ENCODE measurements around the gene PDE4D.
"Not testable (repeated sequence)": the region's sequence is repeated elsewhere in the genome, so short reads cannot be mapped to it uniquely, and the experiment has no call there.

The PDE4D gene

GRCh38 chr5:58980890-58981289 lies 912.6 kb downstream of the PDE4D start:
- no peak for DNase-seq

GRCh38 chr5:58979090-58979489 lies 914.4 kb downstream of the PDE4D start:
- no peak for DNase-seq

- no peak for DNase-seq
These were observed 918.9 kb downstream of the PDE4D start for GRCh38 chr5:58974601-58975000.

- DNase-seq: no peak
These were observed 919.4 kb downstream of the PDE4D start for GRCh38 chr5:58974083-58974482.

DNA sequence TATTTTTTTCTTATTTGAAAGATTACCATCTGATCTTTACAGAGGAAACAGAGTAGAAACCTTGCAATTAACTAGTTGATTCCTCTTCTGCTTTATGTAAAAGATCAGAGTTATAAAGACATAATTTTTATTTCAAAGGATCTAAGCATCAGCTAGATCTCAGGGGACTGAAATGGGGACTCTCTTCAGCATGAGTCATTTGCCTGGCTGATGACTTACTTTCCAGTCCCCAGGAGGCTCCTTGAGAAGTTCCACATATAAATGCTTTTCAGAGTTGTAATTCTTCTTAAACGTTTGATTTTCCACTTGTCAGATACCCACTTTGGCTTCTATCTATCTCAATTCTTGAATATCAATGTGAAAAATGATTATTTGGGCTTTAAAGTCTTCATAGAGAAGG lies 921.2 kb downstream of the PDE4D start:
- no peak for DNase-seq

- DNase-seq: no peak
These were observed 922.8 kb downstream of the PDE4D start for GRCh38 chr5:58970766-58971165.

DNA sequence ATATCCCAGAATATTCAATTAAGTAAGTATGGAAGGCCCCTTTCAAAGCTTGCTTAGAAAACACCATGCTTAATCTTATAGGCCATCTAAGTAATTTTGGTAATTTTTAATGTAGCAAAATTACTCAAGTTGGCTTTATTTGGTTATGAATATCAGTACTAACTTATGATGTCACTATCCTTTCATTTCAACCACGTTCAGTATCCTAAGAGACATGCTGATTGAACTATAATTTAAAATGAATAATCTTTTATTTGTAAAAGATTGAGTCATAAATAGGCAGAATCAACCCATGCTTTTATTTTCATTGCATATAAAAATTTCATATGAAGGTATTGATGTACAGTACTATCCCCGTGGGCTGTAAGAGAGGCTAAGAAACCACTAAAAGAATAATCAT lies 923.7 kb downstream of the PDE4D start:
- DNase-seq: no peak

GRCh38 chr5:58969253-58969652 lies 924.3 kb downstream of the PDE4D start:
- DNase-seq: no peak

DNA sequence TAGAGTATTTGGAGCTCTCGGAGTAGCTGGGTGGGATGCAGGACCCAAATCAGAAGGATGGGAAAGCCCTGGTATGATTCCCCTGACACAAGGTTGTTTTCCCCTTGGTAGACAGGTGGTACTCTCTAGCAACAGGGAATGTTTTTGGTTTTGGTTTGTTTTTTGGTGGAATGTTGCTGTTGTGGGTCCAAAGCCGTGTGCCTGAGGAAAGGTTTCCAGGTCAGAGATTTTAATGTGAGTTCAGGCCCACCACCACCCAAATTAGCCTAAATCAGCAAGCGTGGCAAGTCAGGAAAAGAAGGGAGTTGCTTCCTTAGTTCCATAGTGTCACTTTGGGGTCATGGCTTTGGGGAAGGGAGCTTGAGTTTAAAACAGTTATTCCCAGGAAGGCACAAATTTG lies 925.2 kb downstream of the PDE4D start:
- no peak for DNase-seq

- DNase-seq: no peak
These were observed 925.8 kb downstream of the PDE4D start for GRCh38 chr5:58967597-58968281.

DNA sequence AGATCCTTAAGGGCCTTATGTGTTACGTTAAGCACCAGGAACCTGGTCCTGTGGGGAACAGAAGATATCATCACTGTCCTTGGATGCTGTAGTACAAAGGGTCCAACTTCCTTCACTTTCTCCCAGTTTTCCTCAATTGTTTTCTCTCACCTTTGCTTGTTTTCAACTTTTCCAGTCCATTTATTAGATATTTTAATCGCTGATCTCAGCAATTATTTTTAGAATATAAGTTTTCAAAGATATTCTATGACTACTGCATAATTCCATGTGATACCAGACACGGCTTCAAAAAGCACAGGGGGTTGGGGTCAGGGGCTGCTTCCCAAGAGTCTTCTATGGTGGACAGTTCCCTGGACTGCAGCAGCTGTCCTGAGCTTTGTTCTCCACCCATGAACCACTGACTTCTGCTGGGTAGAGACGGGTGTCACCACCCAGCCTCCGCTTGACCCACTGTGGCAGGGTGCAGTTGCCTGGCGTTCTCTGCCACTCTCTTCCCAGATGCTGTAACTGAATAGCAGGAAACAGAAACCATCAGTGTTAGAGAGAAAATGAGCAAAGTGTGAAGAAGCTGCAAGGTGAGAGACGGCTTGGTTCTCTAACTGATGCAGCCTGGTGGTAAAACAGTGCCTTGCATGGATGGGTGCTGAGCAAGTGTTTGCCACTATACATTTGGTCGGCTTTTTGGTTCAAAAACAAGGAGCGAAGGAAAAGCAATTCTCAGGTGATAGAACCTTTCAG lies 927.7 kb downstream of the PDE4D start:
- no peak for DNase-seq

GRCh38 chr5:58963821-58964220 lies 929.7 kb downstream of the PDE4D start:
- no peak for DNase-seq

DNA sequence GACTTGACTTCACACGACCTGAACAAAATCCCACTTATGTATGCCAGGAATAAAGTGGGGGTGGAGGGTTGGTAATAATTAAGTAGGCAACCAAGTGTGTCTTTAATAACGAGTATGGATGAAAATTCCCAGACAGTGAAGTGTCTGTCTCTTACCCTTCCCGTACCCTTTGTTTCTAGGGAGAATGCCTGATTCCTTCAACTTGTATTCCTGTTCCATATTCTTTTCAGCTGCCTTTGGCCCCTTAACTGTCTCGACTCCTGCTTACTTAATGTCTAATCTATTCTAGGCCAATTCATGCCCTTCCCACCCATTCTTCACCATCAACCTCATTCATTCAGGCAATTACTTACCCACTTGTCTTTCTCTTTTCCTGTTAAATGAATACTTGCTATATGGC lies 930.2 kb downstream of the PDE4D start:
- DNase-seq: no peak

DNA sequence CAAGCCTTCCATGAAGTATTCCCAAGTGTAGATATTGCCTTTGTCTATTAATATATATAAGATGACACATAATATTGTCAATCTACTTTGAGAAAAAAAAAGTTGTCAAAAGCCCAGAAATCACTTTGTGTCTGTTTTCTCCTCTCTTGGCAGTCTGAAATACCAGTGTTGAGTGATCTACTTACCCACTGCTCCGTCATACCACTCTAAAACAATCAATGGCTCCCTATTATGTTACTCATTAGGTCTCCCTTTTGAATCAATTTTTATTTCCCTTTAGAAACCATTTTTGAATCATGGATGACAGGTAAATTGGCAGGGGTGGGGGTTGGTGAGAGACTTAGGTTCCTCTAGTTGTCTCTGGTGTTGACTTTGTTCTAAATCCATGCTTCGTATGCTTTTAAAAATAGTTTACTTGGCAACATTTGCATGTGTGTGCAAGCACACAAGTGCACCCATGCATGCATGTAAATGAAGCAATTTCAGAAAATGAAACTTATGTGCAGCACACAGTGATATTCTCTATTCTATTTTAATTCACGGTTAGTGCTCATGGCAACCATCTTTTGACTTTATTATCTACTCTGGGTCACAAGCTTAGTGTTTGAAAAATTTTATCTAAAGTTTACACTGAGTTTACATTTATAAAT lies 931.8 kb downstream of the PDE4D start:
- no peak for DNase-seq

GRCh38 chr5:58958701-58959100 lies 934.8 kb downstream of the PDE4D start:
- DNase-seq: no peak

GRCh38 chr5:58953218-58953617 lies 940.3 kb downstream of the PDE4D start:
- not testable (repeated sequence) for DNase-seq

GRCh38 chr5:58950224-58950623 lies 943.3 kb downstream of the PDE4D start:
- no peak for DNase-seq

DNA sequence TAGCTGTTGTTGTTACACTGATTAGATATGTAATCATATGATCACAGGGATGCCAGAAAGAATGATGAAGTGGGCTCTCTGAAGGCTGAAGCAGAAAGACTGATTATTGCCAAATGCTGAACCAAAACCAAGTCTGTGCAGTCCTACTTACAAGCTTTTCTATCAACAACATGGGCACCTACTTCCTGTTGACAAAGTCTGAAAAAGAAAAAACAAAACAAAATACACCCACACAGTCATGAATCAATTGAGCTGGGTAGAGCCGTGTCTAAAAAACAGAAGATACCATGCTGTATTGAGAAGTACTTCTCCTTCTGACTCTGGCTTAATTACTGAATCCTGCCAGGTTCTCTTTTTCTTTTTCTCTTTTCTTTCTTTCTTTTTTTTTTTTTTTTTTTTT lies 947.3 kb downstream of the PDE4D start:
- no peak for DNase-seq

- DNase-seq: no peak
These were observed 949.3 kb downstream of the PDE4D start for GRCh38 chr5:58944221-58944620.

- no peak for DNase-seq
These were observed 953.1 kb downstream of the PDE4D start for GRCh38 chr5:58940446-58940845.

- no peak for DNase-seq
These were observed 953.9 kb downstream of the PDE4D start for GRCh38 chr5:58939664-58940063.

DNA sequence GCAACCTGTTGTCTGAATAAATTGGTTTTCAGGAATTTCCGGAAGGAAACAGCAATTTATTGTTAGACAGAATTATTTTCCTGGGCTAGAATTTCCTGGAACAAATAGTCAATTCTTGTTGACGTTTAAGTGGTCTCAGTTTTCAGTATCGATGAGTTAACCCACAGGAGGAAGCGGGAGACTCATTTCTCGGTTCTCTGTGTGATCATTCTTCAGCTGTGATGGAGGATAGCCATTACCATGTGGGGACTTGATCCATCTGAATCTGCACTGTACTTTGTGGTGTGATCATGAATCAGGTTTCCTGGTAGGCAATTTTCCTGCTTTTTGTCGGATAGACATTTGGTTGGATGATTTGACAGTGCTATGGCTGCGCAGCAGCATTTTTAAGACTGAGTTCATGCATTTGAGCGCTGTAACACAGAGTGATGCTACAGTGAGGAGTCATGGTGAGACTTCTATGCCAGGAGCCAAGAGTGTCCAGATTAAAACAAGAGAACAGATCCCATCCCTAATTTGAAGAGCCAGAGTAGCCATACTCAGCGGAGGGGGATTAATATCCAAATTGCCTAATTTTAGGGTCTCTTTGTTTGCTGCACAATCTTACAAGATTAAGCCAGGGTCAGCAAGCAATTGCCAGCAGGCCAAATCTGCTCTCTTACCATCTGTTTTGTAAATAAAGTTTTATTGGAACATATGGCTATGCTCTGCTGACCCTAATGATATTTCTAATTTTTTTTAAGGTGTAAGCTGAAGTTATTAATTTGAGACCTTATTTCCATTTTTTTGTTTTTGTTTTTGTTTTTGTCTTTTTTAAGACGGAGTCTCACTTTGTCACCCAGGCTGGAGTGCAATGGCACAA lies 954.7 kb downstream of the PDE4D start:
- DNase-seq: no peak

DNA sequence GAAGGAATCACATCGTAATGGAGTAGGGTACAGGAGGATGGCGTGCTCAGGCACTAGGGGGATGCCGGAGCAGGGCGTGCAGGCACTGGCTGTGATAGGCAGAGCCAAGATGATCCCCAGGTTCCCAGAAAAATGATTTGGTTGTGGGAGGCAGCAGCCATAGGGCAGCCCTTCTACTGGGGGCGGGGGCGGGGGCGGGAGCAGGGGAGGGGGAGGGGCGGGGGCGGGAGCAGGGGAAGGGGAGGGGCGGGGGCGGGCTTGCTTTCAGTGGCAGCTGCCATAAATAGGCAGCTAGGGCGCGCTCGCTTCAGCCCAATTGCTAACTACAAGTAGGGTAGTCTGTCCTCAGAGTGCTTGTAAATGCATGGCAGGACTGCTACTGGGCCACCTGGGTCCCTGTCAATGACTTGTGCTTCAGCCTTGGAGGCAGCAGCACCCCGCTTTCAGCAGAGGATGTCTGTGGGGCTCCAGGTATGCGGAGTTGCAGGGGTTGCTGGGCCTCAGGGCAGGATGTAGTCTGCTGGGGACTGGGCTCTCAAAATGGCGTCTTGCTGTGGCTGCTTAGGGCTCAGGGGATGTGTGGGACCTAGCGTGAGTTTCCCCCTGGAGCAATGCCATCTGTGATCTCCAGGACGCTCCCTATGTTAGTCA lies 956.4 kb downstream of the PDE4D start:
- no peak for DNase-seq

Measured in activated T-cell treated with anti-CD3 and anti-CD28 coated beads, Interleukin-2, amount 50 U/mL, for 1 hour (primary cell).